GM19468 (cell line): ENCODE data around the gene DEPDC4.
"Not testable (repeated sequence)": the region's sequence is repeated elsewhere in the genome, so short reads cannot be mapped to it uniquely, and the experiment has no call there.

ENCODE experiments used
- ATAC-seq: cut with Tn5 transposase; IDR thresholded peaks from one replicate; pipeline ENCODE4 v1.9.1; 2021; ENCODE audit warnings: mild to moderate bottlenecking, moderate library complexity, moderate number of reproducible peaks; ENCODE audit not compliant: unreplicated experiment; ENCODE audit errors: extremely low read depth

DEPDC4 gene

DNA sequence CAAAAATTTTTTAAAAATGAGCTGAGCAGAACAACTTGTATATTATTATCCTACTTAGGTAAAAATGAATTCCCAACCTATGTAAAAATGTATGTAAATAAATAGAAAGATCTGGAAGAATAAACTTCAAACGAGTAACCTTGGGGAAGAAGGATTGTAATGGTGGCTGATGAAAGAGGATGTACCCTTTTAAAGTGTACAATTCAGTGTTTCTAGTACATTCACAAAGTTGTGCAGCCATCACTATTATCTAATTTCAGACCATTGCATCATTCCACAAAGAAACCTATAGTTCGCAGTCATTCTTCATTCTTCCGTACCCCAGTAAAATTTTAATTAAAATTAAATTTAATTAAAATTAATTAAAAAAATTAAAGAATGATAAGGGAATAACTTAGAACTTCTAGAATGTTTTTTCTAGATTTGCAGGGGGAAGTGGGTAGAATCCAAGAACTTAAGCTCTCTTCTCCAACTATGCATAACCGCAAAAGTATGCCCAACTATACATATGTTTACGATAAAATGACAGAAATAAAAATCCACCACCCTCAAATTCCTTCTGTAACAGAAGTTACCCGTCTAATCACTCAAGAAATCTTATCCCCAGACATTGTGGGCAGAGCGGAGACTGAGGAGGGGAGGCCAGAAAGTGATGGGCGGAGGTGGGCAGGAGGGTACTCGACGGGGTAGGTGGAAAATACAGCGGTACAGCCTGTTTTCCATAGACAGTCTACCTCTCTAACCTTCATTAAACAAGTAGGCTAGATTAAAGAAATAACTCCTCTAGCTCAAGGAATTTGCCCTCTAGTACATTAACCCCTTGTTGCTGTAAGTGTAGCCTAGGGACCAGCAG is 921 bp downstream of the DEPDC4 start:
- ATAC-seq: no peak

DNA sequence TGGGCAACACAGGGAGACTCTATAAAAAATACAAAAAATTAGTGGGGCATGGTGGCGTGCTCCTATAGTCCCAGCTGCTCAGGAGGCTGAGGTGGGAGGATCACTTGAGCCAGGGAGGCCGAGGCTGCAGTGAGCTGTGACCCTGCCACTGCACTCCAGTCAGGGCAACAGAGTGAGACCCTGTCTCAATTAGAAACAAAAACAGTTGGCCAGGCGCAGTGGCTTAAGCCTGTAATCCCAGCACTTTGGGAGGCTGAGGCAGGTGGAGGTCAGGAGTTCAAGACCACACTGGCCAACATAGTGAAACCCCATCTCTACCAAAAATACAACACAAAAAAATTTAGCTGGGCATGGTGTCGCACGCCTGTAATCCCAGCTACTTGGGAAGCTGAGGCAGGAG is 1.8 kb downstream of the DEPDC4 start:
- not testable (repeated sequence) for ATAC-seq

- ATAC-seq: no peak
Observed at GRCh38 chr12:100263131-100263530, 3.7 kb downstream of the DEPDC4 start.

GRCh38 chr12:100258127-100258526 is 8.8 kb downstream of the DEPDC4 start:
- no peak for ATAC-seq

GRCh38 chr12:100254876-100255275 is 12.0 kb downstream of the DEPDC4 start:
- ATAC-seq: no peak

DNA sequence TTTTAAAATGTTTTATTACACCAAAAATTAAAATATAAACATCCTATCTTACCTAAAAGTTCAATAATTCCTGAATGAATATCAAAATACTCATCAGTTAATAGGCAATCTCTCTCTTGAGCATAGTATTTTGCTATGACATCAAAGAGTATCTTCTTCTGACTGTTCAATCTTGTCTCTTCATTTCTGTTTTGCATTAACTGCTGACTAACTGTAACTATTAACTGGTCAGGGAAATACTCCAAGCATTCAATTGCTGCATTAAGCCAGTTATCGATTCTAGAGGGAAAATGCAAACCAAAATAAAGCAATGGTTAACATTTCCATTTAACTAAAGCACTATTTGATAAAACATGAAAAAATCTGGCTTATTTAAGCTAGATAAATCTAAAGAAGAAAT is 13.4 kb downstream of the DEPDC4 start:
- ATAC-seq: no peak

GRCh38 chr12:100251917-100252316 is 15.0 kb downstream of the DEPDC4 start:
- no peak for ATAC-seq

DNA sequence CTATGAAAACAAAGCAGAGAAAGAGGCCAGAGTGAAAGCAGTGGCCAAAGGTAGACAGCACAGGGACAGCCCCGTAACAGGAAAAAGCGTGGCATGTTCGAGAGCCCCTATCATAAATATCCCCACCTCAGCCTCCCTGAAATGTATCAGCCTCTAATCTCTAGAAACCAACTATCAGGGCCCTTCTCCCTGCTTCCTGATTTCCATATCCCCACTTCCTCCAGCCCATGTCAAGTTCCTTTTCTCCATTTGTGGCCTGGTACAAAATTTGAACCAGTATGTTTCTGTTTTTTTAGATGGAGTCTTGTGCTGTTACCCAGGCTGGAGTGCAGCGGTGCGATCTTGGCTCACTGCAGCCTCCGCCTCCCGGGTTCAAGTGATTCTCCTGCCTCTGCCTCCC is 16.9 kb downstream of the DEPDC4 start:
- ATAC-seq: no peak

- ATAC-seq: no peak
Observed at GRCh38 chr12:100248886-100249285, 18.0 kb downstream of the DEPDC4 start.

- ATAC-seq: no peak
Observed at GRCh38 chr12:100247765-100248164, 19.1 kb downstream of the DEPDC4 start.

DNA sequence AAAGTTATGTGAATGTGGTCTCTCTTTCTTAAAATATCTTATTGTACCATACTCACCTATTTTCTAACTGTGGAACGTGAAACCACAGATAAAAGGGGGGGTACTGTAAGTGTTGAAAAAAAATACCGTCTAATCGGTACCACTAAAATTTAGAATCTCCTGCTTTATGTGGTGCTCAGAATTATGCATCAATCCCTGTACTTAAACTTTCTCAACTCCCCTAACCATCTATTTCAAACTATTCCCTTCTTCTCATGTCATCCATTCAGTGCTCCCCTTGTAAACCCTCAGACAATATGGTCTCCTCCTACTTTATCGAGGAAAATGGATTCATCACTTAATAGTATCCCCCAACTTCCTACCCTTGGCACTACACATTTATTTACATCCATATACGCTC is 23.7 kb downstream of the DEPDC4 start:
- no peak for ATAC-seq

DNA sequence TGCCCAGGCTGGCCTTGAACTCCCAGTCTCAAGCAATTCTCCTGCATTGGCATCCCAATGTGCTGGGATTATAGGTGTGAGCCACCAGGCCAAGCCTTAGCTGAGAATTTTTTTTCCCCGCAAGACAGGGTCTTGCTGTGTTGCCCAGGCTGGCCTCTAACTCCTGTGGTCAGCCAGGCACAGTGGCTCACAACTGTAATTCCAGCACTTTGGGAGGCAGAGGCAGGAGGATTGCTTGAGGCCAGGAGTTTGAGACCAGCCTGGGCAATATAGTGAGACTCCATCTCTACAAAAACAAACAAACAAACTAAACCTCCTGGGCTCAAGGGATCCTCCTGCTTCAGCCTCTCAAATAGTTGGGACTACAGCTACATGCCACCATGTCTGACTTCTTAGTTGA is 27.3 kb downstream of the DEPDC4 start:
- no peak for ATAC-seq

- no peak for ATAC-seq
Observed at GRCh38 chr12:100238801-100239200, 28.1 kb downstream of the DEPDC4 start.

DNA sequence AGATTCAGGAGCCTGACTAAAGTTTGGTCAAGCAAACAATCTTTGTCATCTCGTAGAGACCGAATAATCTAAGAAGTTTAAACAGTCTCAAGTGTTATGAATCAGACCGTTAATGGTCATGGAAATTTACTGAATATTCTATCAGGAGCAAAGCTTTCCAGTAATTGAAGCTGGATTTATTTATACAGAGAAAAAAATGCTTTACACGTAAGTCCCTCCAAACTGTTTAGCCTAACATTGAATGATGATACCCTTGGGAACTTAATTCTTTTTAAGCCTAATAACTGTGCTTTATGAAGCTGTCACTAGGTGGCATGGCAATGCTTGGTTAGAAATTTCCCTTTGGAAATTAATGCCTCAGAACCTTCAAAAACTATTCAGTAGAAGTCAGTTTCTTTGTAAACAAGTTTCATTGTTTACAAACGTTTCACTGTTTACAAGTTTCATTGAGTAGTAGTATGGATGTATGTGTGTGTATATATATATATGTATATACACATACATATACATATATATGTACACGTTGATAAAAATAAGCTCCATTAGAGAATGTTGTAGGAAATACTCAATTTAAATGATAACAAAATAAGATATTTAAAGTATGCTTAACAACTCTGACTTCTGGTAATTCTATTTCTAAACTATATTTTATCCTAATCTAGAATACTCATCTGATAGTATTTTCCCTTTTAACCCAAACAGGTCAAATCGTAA is 32.1 kb downstream of the DEPDC4 start:
- no peak for ATAC-seq

DNA sequence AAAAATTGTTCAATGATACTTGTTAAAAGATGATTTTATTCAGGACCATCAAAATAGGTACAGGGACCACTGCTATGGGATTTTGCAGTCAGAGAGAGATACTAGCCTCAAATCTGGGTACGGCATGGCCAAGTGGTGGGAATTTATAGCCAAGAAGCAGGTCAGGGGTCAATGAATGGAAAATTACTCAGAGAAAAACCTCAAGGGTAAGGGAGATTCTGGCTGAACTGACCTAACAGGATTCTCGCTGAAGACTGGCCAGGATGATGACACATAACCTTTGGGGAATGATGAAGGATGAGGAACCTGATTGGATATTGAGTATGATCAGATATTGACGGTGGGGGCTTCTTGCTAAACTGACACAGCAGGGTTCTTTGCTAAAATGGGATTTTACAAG is 32.7 kb downstream of the DEPDC4 start:
- ATAC-seq: no peak

GRCh38 chr12:100231873-100232272 is 35.0 kb downstream of the DEPDC4 start:
- not testable (repeated sequence) for ATAC-seq

GRCh38 chr12:100229876-100230275 is 37.0 kb downstream of the DEPDC4 start:
- ATAC-seq: no peak

- ATAC-seq: no peak
Observed at GRCh38 chr12:100229036-100229635, 37.7 kb downstream of the DEPDC4 start.

DNA sequence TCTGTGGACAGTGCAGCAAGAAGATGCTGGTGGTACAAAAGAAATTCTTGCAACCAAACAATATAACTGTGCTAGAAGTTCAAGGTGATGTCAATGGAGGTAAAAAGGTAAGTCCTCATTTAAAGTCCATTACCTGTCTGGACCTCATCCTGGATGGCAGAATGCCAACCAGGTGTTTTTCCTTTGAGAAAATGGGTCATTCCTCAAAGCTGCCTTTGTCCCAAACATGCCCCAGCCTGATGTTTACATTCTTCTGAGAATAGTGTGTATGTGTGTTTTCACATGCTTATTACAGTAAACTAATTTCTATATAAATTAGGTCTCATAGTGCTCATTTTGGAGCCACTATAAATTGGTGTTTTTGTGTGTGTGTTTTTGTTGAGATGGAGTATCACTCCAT is 41.4 kb downstream of the DEPDC4 start:
- no peak for ATAC-seq

- not testable (repeated sequence) for ATAC-seq
Observed at GRCh38 chr12:100222173-100222572, 44.7 kb downstream of the DEPDC4 start.

- no peak for ATAC-seq
Observed at GRCh38 chr12:100221523-100221922, 45.4 kb downstream of the DEPDC4 start.
